DMS53 treated with DMSO at 0.1 percent for 48 hours (cell line): Measurements from ENCODE around the gene PIM2.
A peak's percentile ranks its signal among the peaks of the same experiment; 100 is the strongest.

ENCODE experiments used
- DNase-seq: peaks from one replicate; lab custom pipeline; 2025; ENCODE audit not compliant: unreplicated experiment; lab: John Stamatoyannopoulos, UW

The PIM2 gene

DNA sequence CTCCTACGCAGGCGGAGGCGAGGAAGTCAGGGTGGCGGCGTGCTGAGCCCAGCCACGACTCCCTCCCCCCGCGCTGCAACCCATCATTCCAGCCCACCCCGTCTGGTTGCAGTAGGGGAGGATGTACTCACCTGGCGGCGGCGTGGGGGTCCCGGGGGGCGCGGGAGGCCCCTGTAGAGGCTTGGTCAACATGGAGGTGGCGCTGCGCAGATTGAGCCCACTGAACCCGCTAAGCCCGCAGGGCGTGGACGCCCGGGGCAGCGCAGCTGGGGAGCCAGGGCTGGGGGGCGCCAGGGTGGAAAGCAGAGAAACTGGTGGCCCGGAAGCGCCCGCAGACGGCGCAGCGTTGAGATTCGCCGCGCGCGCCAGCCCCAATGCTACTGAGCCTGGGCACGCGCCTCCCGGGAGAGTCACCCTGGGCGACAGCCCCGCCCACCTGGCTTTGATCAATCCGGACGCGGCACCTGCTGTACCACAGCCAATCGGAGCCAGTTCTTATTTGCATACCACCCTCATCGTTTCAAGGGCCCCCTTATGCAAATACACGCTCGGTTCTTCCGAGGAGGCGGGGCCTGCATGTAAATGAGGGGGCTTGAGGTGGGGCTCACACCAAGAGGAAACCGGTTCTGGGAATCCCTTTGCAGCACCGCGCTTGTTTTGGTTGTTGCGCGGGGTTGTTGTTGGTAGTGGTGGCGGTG, at the start of gene PIM2:
PIM2 (minus strand) TSS at position 382 of the 698 bp plus-strand sequence; CDS start at position 192, 190 bp downstream.
- DNase-seq, result peak; percentile 87

DNA sequence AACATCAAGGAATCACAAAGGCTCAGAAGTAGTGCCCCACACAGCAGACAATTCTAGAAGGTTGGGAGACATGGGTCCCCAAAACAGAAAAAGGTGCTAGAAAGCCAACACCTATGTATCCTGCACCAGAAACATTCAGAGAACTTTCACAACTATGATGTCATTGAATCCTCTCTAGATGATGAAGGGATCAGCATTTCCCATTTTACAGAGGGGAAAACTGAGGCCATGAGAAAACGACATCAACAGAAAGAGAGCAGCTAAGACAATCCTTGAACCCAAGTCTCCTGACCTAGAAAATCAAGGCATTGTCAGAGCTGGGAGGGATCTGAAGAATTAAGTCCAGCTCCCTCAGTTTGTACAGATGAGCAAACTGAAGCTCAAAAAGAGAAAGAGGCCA, 49.6 kb upstream of the PIM2 start:
- no peak for DNase-seq

DNA sequence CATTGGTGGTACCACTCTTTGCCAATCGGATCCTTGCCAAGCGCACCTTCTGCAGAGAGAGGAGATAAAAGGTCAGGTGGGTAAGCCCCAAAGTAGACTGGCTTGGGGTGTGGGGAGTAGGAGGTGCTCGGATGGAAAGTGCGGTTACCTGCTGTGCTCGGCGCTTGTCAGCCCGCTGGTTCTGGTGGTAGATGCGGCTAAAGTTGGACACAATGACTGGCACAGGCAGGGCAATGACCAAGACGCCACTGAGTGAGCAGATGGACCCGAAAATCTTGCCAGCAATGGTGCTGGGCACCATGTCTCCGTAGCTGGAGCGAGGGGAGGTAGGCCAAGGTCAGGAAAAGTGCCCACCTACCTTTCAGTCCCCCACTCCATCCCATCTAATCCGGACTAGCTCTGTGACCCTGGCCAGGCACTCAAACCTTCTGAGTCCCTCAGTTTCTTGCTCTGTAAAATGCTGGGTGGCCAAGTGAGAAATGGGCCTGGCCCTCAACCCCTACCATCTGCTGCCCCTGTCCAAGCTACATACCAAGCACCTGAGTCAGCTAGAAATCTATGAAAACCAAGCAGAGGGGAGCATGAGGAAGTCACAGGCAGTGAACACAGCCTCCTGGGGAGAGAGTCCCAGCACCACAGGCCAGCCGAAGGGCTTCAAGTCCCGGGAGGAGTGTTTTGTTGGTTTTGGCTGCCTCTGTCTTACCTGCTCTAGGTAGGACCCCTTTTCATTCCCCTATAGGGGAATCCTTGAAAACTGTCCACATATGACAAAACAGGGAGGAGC, 48.2 kb upstream of the PIM2 start:
- no peak for DNase-seq

DNA sequence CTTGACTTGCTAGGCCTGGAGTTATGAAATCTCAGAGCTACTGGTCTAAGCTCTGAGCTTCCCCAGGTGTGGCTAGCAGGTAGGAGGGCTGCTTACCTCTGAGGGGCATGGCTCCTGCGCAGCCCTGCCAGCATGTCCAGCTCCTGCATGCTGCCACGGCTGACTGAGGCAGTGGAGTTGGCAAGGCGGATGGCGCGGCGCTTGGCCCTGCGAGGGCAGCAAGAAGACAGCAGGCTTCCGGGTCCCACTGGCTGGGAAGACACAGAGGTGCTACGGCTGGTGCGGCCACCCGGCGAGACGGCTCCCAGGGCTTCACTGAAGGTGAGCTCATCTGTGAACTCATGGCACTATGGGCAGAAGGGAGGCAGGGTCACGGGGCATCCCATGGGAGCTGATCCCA, 47.1 kb upstream of the PIM2 start:
- no peak for DNase-seq

DNA sequence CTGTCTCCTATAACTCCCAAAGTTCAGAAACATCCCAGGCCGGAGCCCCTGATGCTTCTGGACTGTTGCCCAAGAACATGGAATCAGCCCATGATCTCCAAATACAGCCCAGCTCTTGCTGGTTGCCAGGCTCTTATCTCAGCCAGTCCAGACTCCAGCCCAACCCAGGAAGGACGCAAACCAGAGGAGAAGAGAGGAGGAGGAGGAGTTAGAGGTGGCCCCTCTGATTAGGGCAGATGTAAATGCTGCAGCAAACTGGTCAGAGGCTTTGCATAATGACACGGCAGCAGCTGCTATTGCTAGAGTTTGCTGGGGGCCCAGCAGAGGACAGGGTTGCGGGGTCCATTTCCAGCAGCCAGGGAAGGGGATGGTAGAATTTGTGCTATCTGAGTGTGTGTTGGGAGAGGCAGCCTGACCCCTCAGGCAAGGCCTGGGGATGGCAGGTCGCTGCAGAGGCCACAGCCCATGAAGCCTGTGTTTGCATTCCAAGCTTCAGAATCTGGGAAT, 42.8 kb upstream of the PIM2 start:
- no peak for DNase-seq

DNA sequence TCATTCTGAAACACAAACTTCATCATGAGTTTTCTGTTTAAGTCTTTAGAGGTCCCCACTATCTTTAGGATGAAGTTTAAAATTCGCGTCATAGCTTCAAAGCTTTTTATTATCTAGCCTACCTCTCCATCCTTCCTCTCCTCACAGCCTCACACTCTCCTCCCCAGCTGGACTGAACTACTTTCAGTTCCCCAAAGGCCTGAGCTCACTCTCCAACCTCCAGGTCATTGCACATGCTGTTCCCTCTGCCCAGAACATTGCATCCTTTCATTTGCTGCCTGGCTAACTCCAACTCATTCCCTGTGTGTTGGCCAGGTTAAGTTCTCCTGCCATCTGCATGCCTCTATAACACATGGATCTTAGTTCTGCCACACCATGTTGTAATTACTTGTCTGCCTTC, 41.5 kb upstream of the PIM2 start:
- no peak for DNase-seq

DNA sequence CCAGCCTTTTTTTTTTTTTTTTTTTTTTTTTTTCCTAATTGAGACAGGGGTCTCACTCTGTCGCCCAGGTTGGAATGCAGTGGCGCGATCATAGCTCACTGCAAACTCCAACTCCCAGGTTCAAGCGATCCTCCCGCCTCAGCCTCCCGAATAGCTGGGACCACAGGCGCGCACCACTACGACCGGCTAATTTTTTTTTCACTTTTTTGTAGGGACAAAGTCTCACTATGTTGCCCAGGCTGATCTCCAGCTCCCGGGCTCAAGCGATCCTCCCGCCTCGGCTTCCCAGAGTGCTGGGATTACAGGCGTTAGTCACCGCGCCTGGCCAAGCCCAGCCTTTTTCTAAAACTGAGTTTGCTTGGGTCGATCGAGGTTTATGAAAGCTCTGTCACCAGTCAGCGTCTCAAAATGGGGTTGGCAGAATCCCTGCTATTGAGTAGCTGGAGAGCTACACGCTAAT, 39.8 kb upstream of the PIM2 start:
- DNase-seq, result peak; percentile 26

DNA sequence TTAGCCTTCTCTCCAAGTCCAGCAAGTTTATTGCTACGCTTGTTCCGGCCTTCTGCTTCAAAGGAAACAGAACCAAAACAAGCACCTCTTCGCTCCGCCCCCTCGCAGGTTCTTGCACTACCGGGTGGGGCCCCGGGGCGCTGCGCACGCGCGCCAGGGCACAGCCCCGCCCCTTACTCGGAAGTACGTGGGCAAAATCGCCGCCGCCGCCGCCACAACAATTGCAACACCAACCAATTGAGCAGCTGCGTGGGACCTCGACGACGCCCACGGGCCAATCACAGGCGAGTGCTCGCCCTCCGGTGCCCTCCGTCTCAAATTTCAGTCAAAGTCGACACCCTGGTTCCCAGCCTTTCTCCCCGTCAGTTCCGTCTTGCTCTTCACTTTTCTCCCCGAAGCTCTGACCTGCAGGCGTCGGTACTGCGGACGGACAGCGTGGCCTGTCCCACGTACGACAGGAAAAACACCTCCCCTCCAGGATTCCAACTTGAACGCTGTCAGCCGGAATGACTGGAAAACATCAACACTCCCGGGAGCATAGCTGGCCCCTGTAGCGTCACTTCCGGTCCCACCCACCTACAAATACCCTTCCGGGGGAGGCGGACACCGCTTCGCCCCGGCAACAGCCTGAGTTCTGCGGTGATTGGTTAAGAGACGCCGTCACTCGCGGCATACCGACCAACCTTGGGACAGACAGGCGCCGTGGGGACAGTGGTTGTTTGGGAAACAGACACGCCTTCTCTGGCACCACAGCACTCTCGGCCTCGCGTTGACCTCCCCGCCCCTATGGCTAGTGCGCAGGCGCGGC, 39.2 kb upstream of the PIM2 start:
- peak; percentile 98 for DNase-seq

DNA sequence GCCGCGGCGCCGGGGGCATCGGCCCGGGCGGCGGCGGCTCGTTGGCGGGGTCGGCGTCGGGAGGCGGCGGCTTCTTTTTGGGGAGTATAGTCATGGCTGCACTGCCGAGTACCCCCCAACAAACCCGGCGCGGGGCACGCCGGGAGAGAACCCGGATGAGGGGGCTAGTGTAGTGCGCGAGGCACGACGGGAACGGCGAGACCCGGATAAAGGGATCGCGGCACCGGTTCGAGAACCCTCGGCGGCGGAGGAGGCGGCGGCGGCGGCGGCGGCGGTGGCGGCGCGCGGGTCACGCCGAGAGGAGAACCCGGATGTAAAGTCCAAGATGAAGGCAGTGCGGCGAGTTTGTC, 38.6 kb upstream of the PIM2 start, which contains the start of gene OTUD5:
OTUD5 (minus strand) TSS at position 131 of the 350 bp plus-strand sequence; CDS start at position 94, 37 bp downstream.
- DNase-seq, result no peak

DNA sequence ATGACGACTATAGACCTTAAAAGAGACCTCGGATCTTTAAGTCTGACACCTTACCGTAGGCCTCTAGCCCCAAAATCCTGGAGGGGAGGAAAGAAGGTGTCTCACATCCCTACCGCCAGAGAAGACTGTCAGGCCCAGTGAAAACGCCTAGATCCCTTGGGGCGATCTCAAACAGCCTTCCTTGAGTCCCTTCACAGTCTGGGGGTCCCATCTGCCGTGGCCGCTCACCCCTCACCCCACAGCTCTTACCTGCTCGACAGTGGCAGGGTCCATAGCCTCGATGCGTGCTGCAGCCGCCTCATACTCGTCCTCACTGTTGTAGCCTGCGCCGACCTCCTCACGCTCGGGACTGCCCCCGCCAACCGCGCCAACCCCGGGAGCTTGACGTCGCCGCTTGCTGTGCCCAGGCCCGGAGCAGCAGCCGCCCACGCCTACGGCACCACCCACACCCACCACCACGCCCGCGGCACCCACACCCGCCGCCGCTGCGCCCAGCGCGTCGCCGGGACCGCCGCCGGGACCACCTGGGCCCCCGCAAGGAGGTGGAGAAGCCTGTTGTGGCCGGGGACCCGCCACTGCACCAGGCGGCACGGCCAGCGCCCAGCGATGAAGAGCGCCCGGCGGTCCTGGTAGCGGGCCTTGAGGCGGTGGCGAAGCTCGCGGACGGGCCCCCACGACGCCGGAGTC, 38.0 kb upstream of the PIM2 start:
- DNase-seq, result no peak

DNA sequence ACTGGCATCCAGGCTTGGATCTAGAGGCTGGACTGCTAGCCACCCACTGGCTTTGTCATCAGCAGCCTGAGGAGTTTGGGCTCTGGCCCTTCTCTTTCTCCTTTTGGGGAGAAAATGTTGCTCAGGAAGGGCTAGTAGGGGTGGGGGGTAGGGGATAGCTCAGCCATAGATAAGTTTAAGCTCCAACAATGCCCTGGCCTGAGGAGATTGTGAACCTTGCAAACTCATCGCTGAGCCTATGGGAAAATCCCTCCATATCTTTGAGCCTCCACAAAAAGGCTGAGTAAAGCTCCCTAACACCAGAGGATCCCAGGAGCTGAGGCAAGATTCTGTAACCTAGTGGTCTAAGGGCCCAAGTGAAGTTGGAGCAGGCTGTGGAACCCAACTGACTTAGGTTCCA, 29.8 kb upstream of the PIM2 start:
- no peak for DNase-seq

DNA sequence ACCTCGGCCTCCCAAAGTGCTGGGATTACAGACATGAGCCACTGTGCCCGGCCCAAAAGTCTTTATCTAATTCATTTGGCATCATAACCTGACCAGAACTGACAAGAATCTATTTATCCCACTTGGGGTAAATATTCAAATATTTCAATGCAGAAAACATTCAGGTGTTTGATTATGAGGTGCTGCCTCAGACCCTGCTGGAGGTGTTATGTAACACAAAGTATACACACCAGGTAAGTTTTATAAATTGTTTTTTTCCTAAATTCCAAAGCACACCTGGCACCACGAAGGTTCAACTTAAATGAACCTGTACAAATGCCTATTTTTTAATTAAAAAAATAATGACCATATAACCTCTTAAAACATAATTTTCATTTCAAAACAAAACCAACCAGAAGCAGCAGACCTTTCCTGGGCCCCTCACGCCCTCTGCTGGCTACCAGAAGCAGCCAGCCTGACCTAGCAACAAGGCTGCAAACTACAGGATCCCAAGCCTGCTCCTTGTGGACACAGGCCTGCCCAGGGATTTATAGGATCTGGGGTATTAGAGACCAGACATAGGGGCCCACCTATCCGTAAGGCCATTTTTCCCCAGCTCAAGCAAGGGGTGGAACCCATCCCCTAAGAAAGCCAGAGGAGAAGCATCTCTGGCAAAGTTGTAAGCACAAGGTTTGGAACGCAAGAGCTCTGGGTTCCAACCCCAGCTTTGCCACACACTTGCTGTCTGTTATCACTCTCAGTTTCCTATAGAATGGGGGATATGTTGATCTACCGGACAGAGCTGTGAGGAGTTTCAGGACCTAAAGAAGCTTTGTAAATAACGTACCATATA, 26.9 kb upstream of the PIM2 start:
- peak; percentile 9 for DNase-seq

DNA sequence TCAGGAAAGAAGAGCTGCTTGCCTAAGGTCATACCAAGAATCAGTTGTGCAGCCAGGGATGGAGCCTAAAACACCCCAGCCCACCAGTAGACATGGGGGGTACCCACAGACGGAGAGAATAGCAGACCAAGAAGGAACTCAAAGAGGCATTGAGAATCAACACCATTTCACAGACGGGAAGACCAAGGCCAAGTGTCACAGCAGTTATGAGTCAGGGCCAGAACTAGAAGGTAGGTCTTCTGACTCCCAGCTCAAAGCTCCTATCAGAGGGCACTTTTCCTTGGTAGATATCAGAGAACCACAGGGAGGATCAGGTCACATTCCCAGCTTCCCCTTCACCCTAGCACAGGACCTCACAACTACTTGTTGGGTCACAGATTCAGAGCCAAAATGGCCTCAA, 24.1 kb upstream of the PIM2 start:
- no peak for DNase-seq

DNA sequence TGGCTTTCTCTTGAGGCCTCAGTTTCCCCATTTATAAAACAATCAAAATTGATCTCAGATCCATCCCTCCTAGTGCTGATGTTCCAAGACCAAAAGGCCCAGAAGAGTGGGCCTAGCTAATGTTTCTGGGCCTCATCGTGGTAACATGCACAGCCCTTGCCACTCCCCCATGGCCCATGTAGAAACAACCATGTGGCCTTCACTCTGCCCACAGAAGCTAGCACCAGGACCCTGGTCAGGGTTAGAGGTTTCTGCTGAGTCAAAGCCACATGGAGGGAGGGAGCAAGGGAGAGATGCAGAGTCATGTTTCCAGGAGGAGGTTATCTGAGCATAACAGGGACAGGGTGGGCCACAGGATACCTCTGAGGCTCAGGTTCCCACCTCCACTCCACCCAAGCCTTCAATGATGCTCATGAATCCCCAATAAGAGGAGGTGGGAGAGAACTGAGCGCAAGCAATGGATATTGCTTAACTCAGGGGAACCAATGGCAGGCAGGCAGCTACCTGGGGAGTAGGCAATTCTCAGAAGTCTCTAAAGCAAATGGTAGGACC, 21.7 kb upstream of the PIM2 start:
- no peak for DNase-seq

DNA sequence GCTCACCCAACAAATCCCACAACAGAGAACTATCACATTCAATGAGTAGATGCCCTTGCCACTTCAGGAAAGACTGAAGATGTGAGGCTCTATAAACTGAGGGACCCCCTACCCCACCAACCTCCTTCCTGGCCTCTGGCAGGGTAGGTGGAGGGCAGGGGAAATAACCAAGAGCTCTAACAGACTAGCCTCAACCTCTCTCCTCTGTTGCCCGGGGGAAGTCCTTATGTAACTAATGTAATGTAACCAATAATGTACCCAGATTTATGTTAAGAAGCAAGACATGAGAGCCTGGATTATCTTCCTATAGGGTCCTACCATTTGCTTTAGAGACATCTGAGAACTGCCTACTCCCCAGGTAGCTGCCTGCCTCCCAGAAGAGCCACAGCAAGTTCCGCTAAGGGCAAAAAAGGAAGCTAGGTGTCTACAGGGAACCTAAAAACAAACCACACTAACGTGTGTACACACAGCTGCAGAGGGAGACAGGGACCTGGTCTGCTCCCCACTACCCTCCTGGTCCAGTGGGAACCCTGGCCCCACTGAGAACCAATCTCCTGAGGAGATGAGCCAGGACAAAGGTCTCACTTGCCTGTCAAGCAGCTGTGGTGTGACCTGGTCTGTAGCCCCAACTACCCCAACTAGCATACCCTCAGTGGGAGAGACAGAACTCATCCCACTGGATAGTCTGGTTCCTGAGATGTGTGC, 20.9 kb upstream of the PIM2 start:
- no peak for DNase-seq

DNA sequence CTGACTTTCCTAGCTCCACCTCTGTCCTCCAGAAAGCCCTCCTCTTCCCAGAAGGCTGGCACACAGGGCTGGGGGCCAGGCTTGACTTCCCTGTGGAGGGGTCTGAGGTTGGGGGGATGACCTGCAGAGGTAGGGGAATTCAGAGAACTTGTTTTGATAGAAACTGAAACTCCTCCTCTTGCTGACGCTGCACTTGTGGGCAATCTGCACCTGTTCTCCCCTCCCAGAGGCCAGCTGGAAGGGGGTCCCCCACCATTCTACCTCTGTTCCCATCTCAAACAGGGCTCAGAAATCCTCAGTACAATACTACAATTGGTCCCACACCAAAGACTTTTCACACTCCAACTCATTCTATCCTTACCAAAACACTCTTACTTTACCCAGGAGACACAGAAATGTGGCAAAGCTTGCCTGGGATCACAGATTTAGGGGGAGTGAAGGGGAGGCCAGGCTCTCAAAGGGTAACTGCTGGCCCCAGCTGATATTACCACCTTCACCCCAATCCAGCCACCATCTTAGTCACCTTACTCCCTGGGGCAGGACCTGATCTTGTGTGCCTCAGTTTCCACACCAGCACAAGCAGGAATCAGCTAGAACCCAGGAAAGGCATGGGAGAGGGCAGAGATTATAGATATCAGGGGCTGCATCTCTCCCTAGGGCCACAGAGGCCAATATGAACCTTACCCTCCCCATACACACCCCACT, 20.0 kb upstream of the PIM2 start:
- no peak for DNase-seq

DNA sequence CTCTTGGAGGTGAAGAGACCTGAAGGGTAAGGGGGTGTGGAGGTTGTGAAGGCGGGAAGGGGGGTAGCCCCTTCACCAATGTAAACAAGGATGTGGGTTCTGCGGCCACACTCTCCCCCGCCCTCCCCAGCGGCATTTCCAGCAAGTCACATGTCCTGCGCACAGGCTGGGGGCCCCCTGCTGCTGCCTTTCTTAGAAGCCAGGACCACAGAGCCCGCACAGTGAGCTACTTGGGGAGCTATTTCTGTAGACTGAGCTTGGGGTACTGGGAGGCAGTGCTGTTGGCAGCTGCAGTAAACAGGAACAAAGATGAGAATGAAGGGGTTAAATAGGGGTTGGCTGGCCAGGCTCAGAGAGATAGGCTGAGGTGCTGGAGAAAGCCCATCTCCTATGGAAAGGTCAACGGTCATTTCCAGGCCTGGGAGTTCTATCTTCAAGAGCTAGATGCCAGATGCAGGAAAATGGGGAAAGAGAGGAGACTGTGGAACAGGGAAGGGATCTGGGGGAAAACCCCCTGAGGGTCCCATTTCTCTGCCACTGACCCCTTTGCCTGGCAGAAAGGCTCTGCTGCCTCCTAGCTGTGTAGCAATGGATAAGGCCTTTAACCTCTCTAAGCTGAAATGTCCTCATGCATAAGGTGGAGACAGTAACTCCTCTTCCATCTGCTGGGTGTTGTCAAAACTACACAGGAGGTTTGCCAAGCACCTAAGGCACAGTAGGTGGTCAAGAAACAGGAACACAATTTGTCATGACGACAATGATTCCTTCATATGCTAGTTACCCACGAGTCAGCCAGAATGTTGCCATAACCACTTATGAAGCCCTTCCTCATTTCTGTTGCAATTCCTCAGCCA, 18.5 kb upstream of the PIM2 start:
- DNase-seq, result no peak
